Ammon's horn (tissue), 1 donor: ENCODE results near the gene GFPT2.

Experiments used
- DNase-seq: peaks from one replicate; pipeline ENCODE4 v3.0.0-alpha.2; 2016; ENCODE audit warnings: low spot score

Gene GFPT2

GRCh38 chr5:180353048-180353979 lies at the start of gene GFPT2:
Gene GFPT2 (minus strand): TSS chr5:180353336. CDS start chr5:180353217, 119 bp downstream.
- DNase-seq = peak; percentile 81

GRCh38 chr5:180402716-180403115 lies 49.6 kb upstream of the GFPT2 start:
- no peak for DNase-seq

- DNase-seq = no peak
Measured at GRCh38 chr5:180401229-180401907, 48.2 kb upstream of the GFPT2 start.

GRCh38 chr5:180400416-180400815 lies 47.3 kb upstream of the GFPT2 start:
- no peak for DNase-seq

GRCh38 chr5:180399401-180400215 lies 46.5 kb upstream of the GFPT2 start:
- no peak for DNase-seq

- DNase-seq = peak; percentile 23
Measured at GRCh38 chr5:180396926-180397325, 43.8 kb upstream of the GFPT2 start.

GRCh38 chr5:180395540-180396274 lies 42.6 kb upstream of the GFPT2 start:
- DNase-seq = no peak

GRCh38 chr5:180394031-180394636 lies 41.0 kb upstream of the GFPT2 start:
- no peak for DNase-seq

- DNase-seq = no peak
Measured at GRCh38 chr5:180391276-180391675, 38.1 kb upstream of the GFPT2 start.

GRCh38 chr5:180390441-180391190 lies 37.5 kb upstream of the GFPT2 start:
- no peak for DNase-seq

- no peak for DNase-seq
Measured at GRCh38 chr5:180389252-180390101, 36.3 kb upstream of the GFPT2 start.

GRCh38 chr5:180387798-180388197 lies 34.7 kb upstream of the GFPT2 start:
- DNase-seq = no peak

- DNase-seq = no peak
Measured at GRCh38 chr5:180382926-180383325, 29.8 kb upstream of the GFPT2 start.

- DNase-seq = no peak
Measured at GRCh38 chr5:180381851-180382480, 28.8 kb upstream of the GFPT2 start.

GRCh38 chr5:180381428-180381827 lies 28.3 kb upstream of the GFPT2 start:
- no peak for DNase-seq

GRCh38 chr5:180380856-180381255 lies 27.7 kb upstream of the GFPT2 start:
- no peak for DNase-seq

- no peak for DNase-seq
Measured at GRCh38 chr5:180380441-180380840, 27.3 kb upstream of the GFPT2 start.

- no peak for DNase-seq
Measured at GRCh38 chr5:180379355-180380070, 26.4 kb upstream of the GFPT2 start.
